ENCODE data around the gene MSMO1. TPM values are rescaled to one million over a fixed set of nuclear protein-coding genes. Genes with fewer than 3 reads are reported as not detected.

MSMO1 gene
- 297 and 415 TPM in 2 replicates for total RNA-seq

GRCh38 chr4:165327211-165328100, at the start of gene MSMO1:
TSS of gene MSMO1 (plus strand) at chr4:165327669. CDS start at chr4:165333371, 5,702 bp downstream.

DNA sequence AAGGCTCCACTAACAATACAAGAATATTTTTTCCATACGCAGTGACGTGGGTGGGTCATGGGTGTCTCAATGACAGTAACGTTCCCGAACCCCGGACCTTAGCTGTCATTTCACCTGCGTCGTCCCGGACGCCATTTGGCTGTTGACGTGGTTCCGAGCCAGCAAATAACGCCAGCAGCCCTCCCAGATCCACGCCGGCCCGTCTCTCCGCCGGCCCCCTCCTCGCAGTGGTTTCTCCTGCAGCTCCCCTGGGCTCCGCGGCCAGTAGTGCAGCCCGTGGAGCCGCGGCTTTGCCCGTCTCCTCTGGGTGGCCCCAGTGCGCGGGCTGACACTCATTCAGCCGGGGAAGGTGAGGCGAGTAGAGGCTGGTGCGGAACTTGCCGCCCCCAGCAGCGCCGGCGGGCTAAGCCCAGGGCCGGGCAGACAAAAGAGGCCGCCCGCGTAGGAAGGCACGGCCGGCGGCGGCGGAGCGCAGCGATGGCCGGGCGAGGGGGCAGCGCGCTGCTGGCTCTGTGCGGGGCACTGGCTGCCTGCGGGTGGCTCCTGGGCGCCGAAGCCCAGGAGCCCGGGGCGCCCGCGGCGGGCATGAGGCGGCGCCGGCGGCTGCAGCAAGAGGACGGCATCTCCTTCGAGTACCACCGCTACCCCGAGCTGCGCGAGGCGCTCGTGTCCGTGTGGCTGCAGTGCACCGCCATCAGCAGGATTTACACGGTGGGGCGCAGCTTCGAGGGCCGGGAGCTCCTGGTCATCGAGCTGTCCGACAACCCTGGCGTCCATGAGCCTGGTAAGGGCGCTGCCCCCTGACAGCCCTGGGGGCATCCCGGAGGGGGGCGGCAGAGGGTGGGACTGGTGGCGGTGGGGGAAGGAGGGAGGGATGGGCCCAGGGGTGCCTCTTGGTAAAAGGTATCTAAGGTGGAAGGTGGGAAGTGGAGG, 51.5 kb downstream of the MSMO1 start, which contains the start of gene CPE:
Gene CPE (plus strand): TSS at position 264 of the 933 bp plus-strand sequence. CDS start 214 bp downstream, at position 478.

Other genes starting within 250 kb of the MSMO1 start
- gene TMEM192, start 214.8 kb upstream of the MSMO1 start, total RNA-seq: 7.8 and 10.0 TPM in 2 replicates
- gene KLHL2, start 120.1 kb upstream of the MSMO1 start, total RNA-seq: 15.2 and 19.6 TPM in 2 replicates
- gene CPE, start 51.3 kb downstream of the MSMO1 start, total RNA-seq: 17.7 and 19.9 TPM in 2 replicates